IMR-90 (cell line): Measurements from ENCODE around the gene CHMP4B. TPM values are rescaled to one million over a fixed set of nuclear protein-coding genes. Genes with fewer than 3 reads are reported as not detected.

Source experiments
- ATAC-seq: fragments of 200-7000 bp; cut with Tn5 transposase; 2 replicates; pipeline ENCODE4 v1.9.1; 2020; ENCODE audit warnings: low read depth, mild to moderate bottlenecking, moderate library complexity
- BruUV-seq: library from RNA; stranded (reverse); fragments of 400-500 nt; replicated peaks from 2 replicates; lab custom pipeline; 2021; lab: Mats Ljungman, UMichigan
- CTCF ChIA-PET: fragments of 300-600 bp; formaldehyde crosslinking; extraction: SDS; loops from one replicate; lab custom pipeline; 2021; ENCODE audit warnings: antibody characterized with exemption; lab: Yijun Ruan, JAX
- POLR2A ChIA-PET: fragments of 300-600 bp; sonication (Branson Sonifier 250); formaldehyde crosslinking; loops from one replicate; lab custom pipeline; 2022; ENCODE audit warnings: antibody characterized with exemption; ENCODE audit not compliant: unreplicated experiment; lab: Charles Lee
- DNase-seq: peaks from one replicate; pipeline ENCODE4 v3.0.0; 2013
- H2AFZ ChIP-seq: replicated peaks from 2 replicates; pipeline ENCODE3; 2013; ENCODE audit warnings: low read length, mild to moderate bottlenecking; ENCODE audit not compliant: poor library complexity
- H2AK5ac ChIP-seq: 2 replicates; pipeline ENCODE4 v1.6.1; 2013; ENCODE audit warnings: low read depth, low read length, inconsistent platforms
- H2AK9ac ChIP-seq: replicated peaks from 2 replicates; pipeline ENCODE3; 2013; ENCODE audit warnings: mild to moderate bottlenecking, low read depth, low read length, moderate library complexity; ENCODE audit not compliant: poor library complexity
- H2BK120ac ChIP-seq: 2 replicates; pipeline ENCODE4 v1.6.1; 2013; ENCODE audit warnings: low read depth, low read length, inconsistent platforms
- H2BK15ac ChIP-seq: 3 replicates; pipeline ENCODE4 v1.6.1; 2013; ENCODE audit warnings: low read depth, low read length, inconsistent platforms
- H2BK20ac ChIP-seq: 2 replicates; pipeline ENCODE4 v1.6.1; 2013; ENCODE audit warnings: low read depth, mild to moderate bottlenecking, inconsistent platforms, low read length, moderate library complexity
- H2BK5ac ChIP-seq: 2 replicates; pipeline ENCODE4 v1.6.1; 2013; ENCODE audit warnings: mild to moderate bottlenecking, low read depth, low read length, inconsistent platforms; ENCODE audit not compliant: poor library complexity, severe bottlenecking
- H3K14ac ChIP-seq: replicated peaks from 2 replicates; pipeline ENCODE4 v1.6.1; 2013; ENCODE audit warnings: low read depth, low read length, inconsistent platforms
- H3K18ac ChIP-seq: 2 replicates; pipeline ENCODE4 v1.6.1; 2013; ENCODE audit warnings: low read depth, low read length, control low read depth
- H3K23ac ChIP-seq: 2 replicates; pipeline ENCODE4 v1.6.1; 2013; ENCODE audit warnings: low read depth, low read length, inconsistent platforms
- H3K27ac ChIP-seq: 2 replicates; pipeline ENCODE4 v1.5.1; 2013; ENCODE audit warnings: mild to moderate bottlenecking, control low read depth, low read length; ENCODE audit not compliant: insufficient read depth
- H3K27me3 ChIP-seq: 2 replicates; pipeline ENCODE4 v1.6.1; 2013; ENCODE audit warnings: low read length; ENCODE audit not compliant: control insufficient read depth, insufficient read depth
- H3K36me3 ChIP-seq: 2 replicates; pipeline ENCODE4 v1.6.1; 2013; ENCODE audit warnings: low read length, mixed read lengths; ENCODE audit not compliant: control insufficient read depth, insufficient read depth
- H3K4ac ChIP-seq: 2 replicates; pipeline ENCODE4 v1.6.1; 2013; ENCODE audit warnings: low read depth, low read length, inconsistent platforms
- H3K4me1 ChIP-seq: 2 replicates; pipeline ENCODE4 v1.6.1; 2013; ENCODE audit warnings: low read length, mixed read lengths; ENCODE audit not compliant: control insufficient read depth, insufficient read depth
- H3K4me2 ChIP-seq: 2 replicates; pipeline ENCODE4 v1.6.1; 2013; ENCODE audit warnings: low read depth, mild to moderate bottlenecking, control low read depth, low read length, moderate library complexity
- H3K4me3 ChIP-seq: 2 replicates; pipeline ENCODE4 v1.5.1; 2013; ENCODE audit warnings: low read depth, mild to moderate bottlenecking, control low read depth, low read length, moderate library complexity; ENCODE audit not compliant: insufficient read depth
- H3K56ac ChIP-seq: 2 replicates; pipeline ENCODE4 v1.6.1; 2013; ENCODE audit warnings: low read length, inconsistent platforms; ENCODE audit not compliant: insufficient read depth; ENCODE audit errors: extremely low read depth
- H3K79me1 ChIP-seq, 2 experiments: 2 replicates each; pipeline ENCODE4 v1.6.1; 2013; ENCODE audit warnings: low read length in 2 of 2, inconsistent platforms in 1 of 2, low read depth in 1 of 2
- H3K9ac ChIP-seq: 2 replicates; pipeline ENCODE4 v1.6.1; 2013; ENCODE audit warnings: low read depth, low read length, control low read depth
- H3K9me1 ChIP-seq: 2 replicates; pipeline ENCODE4 v1.6.1; 2013; ENCODE audit warnings: low read length, inconsistent platforms; ENCODE audit not compliant: insufficient read depth
- H3K9me3 ChIP-seq: 2 replicates; pipeline ENCODE4 v1.6.1; 2013; ENCODE audit warnings: low read length; ENCODE audit not compliant: control insufficient read depth, insufficient read depth
- H4K20me1 ChIP-seq: 2 replicates; pipeline ENCODE4 v1.6.1; 2013; ENCODE audit warnings: low read length, inconsistent platforms; ENCODE audit not compliant: insufficient read depth
- H4K5ac ChIP-seq: 2 replicates; pipeline ENCODE4 v1.6.1; 2013; ENCODE audit warnings: mild to moderate bottlenecking, low read depth, low read length, control low read depth
- H4K8ac ChIP-seq, 2 experiments: 2 replicates each; pipeline ENCODE4 v1.6.1; 2013; ENCODE audit warnings: low read depth in 2 of 2, low read length in 2 of 2, control low read depth in 1 of 2, inconsistent platforms in 1 of 2
- H4K91ac ChIP-seq: 2 replicates; pipeline ENCODE4 v1.6.1; 2013; ENCODE audit warnings: low read depth, low read length, inconsistent platforms; ENCODE audit not compliant: insufficient read depth
- POLR2A ChIP-seq: IDR thresholded peaks from 2 replicates; pipeline ENCODE4 v1.6.1; 2012; ENCODE audit warnings: mild to moderate bottlenecking, low read depth, low read length
- WGBS, 2 experiments: methylation state at CpG; one replicate each; pipeline versions ENCODE4 v1.1.5 to v1.1.7; 2013; ENCODE audit warnings: missing lambda C conversion rate in 2 of 2; ENCODE audit not compliant: insufficient read length in 1 of 2; ENCODE audit errors: extremely low coverage in 2 of 2; 5-methylcytosine and 5-hydroxymethylcytosine counted together
- dilution Hi-C: fragments of 300-500 bp; cut with HindIII; formaldehyde crosslinking; loops from one replicate; pipeline ENCODE4 v1.14.3; 2018; ENCODE audit warnings: low sequenced_read_pairs; ENCODE audit not compliant: unreplicated experiment
- in situ Hi-C: fragments of 300-500 bp; cut with MboI; formaldehyde crosslinking; loops from 3 replicates; pipeline ENCODE4 v1.14.3; 2019; ENCODE audit warnings: low sequenced_read_pairs, inconsistent platforms, mixed read lengths
- intact Hi-C: fragments of 100-400 bp; cut with micrococcal nuclease; formaldehyde crosslinking; loops from 2 replicates; pipeline ENCODE4 v1.10.0; 2022
- polyA plus RNA-seq, 3 experiments: library from polyadenylated mRNA; depleted of rRNA; stranded (reverse); fragments of >200 nt; gene quantifications; 2 replicates each; pipeline ENCODE4 v1.2.3, GENCODE V29; 2012; ENCODE audit warnings: low replicate concordance in 1 of 3
- total RNA-seq: library from RNA; depleted of rRNA; stranded (reverse); fragments of >200 nt; gene quantifications from 2 replicates; pipeline ENCODE4 v1.2.3, GENCODE V29; 2012
- TF ChIP-seq, protein P1 (sequence below): fragments of 150-350 bp; IDR thresholded peaks from 2 replicates; pipeline ENCODE4 v1.6.1; 2016; ENCODE audit warnings: low read depth, mild to moderate bottlenecking, low read length, moderate library complexity, borderline replicate concordance
- TF ChIP-seq, protein P2 (sequence below): fragments of 150-350 bp; IDR thresholded peaks from 2 replicates; pipeline ENCODE4 v1.6.1; 2017; ENCODE audit warnings: mild to moderate bottlenecking, antibody characterized with exemption, low read length, low read depth

CHMP4B gene
- total and polyA plus RNA-seq, 2 of the 4 experiments (the other 2 are of a cell fraction): 30.3 to 94.8 TPM

DNA sequence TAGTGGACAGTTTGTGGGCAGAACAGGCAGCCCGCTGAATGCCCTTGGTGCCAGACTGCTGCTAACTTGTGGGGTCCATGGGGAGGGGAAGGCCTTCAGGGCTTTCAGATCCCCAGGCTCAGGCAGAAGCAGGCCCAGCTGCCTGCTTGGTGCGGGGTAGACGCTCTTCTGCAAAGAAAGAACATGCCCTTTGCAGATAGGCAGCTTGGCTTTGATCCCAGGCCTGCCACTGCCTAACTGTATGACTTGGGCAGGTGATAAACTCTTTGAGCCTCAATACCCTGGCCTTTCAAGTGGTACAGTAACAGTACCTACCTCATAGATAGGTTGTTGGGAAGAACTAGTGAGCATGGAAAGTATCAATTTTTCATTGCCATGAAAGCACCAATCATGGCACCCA is 28.4 kb downstream of the CHMP4B start:
- no peak overlapping the region for H2BK15ac ChIP-seq
- H3K9me3 ChIP-seq: no peaks in the 10 kb centered on the region
- no peak overlapping the region for H2AFZ ChIP-seq
- no peak overlapping the region for H4K8ac ChIP-seq
- WGBS, 2 experiments: no CpG with 5 or more reads among the region's 3 CpGs
- H3K9me1 ChIP-seq: peaks cover 42% of the 10 kb centered on the region
- no peak overlapping the region for H2AK9ac ChIP-seq
- ATAC-seq: no peak
- H3K27ac ChIP-seq: no peak overlapping the region
- H2BK5ac ChIP-seq: no peak overlapping the region
- no peak overlapping the region for H2BK20ac ChIP-seq
- H3K56ac ChIP-seq: no peak overlapping the region
- in situ Hi-C loops (no loop called here), dilution Hi-C loops (no loop called here), intact Hi-C loops (no loop called here)
- no peak overlapping the region for H3K14ac ChIP-seq
- no peak overlapping the region for H2AK5ac ChIP-seq
- H3K4ac ChIP-seq: no peak overlapping the region
- no peak overlapping the region for H3K18ac ChIP-seq
- H4K91ac ChIP-seq: no peak overlapping the region
- H3K36me3 ChIP-seq: no peaks in the 10 kb centered on the region
- TF ChIP-seq POLR2A: no peak
- TF ChIP-seq, protein P1, sequence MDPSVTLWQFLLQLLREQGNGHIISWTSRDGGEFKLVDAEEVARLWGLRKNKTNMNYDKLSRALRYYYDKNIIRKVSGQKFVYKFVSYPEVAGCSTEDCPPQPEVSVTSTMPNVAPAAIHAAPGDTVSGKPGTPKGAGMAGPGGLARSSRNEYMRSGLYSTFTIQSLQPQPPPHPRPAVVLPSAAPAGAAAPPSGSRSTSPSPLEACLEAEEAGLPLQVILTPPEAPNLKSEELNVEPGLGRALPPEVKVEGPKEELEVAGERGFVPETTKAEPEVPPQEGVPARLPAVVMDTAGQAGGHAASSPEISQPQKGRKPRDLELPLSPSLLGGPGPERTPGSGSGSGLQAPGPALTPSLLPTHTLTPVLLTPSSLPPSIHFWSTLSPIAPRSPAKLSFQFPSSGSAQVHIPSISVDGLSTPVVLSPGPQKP: no peak
- TF ChIP-seq, protein P2, sequence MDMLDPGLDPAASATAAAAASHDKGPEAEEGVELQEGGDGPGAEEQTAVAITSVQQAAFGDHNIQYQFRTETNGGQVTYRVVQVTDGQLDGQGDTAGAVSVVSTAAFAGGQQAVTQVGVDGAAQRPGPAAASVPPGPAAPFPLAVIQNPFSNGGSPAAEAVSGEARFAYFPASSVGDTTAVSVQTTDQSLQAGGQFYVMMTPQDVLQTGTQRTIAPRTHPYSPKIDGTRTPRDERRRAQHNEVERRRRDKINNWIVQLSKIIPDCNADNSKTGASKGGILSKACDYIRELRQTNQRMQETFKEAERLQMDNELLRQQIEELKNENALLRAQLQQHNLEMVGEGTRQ: no peak
- H3K4me3 ChIP-seq: no peak overlapping the region
- peaks cover 94% of the 10 kb centered on the region for H4K20me1 ChIP-seq
- no peak overlapping the region for H4K5ac ChIP-seq
- CTCF ChIA-PET: no interaction called here
- H3K27me3 ChIP-seq: no peaks in the 10 kb centered on the region
- no peak overlapping the region for H2BK120ac ChIP-seq
- H3K79me1 ChIP-seq: peaks cover 63 to 94% of the 10 kb centered on the region in 2 experiments
- no peak overlapping the region for H3K4me2 ChIP-seq
- H3K9ac ChIP-seq: no peak overlapping the region
- POLR2A ChIA-PET: interaction anchor here (0.5 kb wide), 1 partner anchor 186 kb away, joined by 5 read pairs; no protein-coding TSS in a partner anchor
- DNase-seq: no peak
- no TSS peak for BruUV-seq
- no peak overlapping the region for H3K23ac ChIP-seq
- peaks cover 12% of the 10 kb centered on the region for H3K4me1 ChIP-seq
